ENCODE measurements around the gene ATXN1.
"Not testable (repeated sequence)": the region's sequence is repeated elsewhere in the genome, so short reads cannot be mapped to it uniquely, and the experiment has no call there.

Gene ATXN1

DNA sequence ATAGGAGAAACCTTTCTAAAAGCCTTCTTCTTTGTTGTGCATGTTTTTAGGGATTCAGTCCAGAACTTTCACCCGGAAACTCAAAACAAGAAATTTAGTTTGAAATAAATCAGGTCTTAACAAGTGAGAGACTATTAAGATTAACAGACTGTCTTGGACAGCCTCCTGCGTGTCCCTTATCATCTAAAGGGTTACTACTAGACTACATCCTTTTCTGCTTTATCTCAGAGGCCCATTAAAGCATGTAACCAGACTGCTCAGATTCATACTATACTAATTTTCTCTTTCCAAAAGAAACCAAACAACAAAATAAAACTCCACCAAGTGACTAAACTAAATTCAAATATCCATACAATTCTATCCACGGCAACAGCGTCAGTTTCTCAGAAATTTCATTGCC lies 349.1 kb downstream of the ATXN1 start (continued):
- TF ChIP-seq ZNF837 (tag by site-specific recombination; IDR thresholded peaks at IDR 0.05) = no peak

DNA sequence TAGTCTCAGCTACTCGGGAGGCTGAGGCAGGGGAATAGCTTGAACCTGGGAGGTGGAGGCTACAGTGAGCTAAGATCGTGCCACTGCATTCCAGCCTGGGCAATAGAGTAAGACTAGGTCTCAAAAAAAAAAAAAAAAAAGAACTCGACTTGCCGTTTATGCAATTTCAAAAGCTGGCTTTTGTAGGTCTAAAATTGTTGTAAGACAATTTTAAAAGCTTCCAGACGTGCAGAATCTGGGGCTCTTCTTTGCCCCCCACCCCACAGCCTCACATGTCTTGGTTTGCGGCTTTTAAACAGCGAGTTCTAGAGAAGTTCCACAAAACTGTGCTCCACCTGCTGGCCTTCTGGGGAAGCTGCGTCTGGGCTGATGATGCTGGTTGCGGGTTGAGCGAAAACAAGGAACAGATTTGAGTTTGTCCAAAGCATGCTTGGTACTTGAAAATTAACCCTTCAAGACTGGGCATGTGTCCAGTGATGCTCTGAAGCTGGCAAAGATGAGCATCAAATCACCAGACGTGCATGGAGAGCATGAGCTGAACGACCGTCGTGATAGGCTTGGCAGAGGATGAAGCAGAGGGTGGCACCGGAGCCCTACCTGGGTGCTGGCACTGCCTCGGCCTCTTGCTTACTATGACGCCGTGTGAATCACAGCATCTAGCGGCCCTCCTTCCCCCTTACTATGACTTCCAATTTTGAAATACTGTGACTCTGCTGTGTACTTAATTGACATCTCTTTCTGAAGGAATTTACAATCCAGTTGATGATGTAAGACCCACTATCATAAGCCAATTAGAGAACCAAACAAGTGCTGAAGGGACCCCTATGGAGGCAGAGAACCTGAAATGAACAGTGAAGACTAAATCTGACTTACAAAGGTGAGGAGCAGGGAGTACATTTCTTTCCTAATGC lies 351.5 kb downstream of the ATXN1 start:
- H3K4me3 ChIP-seq (ENCODE audit: low read depth, low read length) = no peak overlapping the region
- ChIA-PET CTCF (interaction anchor here (0.6 to 2.0 kb wide), 25 partner anchors 9 to 1534 kb away, joined by 3 to 10 read pairs (median 4); no protein-coding TSS in a partner anchor), POLR2A (no interaction called here)
- no peak overlapping the region for H3K27ac ChIP-seq (ENCODE audit: extremely low read depth, low read depth, low read length)
- H3K36me3 ChIP-seq (ENCODE audit: control insufficient read depth in 2 of 2, insufficient read depth in 1 of 2, low read length in 2 of 2) = no peaks in the 10 kb centered on the region; a peak in 1 of 3 replicates
- no peaks in the 10 kb centered on the region for H3K9me3 ChIP-seq (ENCODE audit: control insufficient read depth, insufficient read depth, low read depth, low read length)
- H3K4me1 ChIP-seq (ENCODE audit: control insufficient read depth, insufficient read depth, low read length) = no peaks in the 10 kb centered on the region
- TF ChIP-seq ZNF341 (tag by site-specific recombination; IDR thresholded peaks at IDR 0.05; ENCODE audit: low read depth) (peak; percentile 33; the same call in 1 of the 2 replicates), KLF16 (tag by site-specific recombination; IDR thresholded peaks at IDR 0.05) (no peak)

GRCh38 chr6:16408766-16409165 lies 352.5 kb downstream of the ATXN1 start:
- Histone ChIP-seq H3K27ac (ENCODE audit: extremely low read depth, low read depth, low read length) (no peak overlapping the region), H3K36me3 (ENCODE audit: control insufficient read depth in 2 of 2, insufficient read depth in 1 of 2, low read length in 2 of 2) (no peaks in the 10 kb centered on the region; a peak in 1 of 3 replicates), H3K9me3 (ENCODE audit: control insufficient read depth, insufficient read depth, low read depth, low read length) (no peaks in the 10 kb centered on the region), H3K4me3 (ENCODE audit: low read depth, low read length) (no peak overlapping the region), H3K4me1 (ENCODE audit: control insufficient read depth, insufficient read depth, low read length) (no peaks in the 10 kb centered on the region)
- ChIA-PET CTCF (interaction anchor here (0.6 to 1.9 kb wide), 8 partner anchors 10 to 703 kb away, joined by 3 to 10 read pairs (median 4); no protein-coding TSS in a partner anchor), POLR2A (no interaction called here)
- no peak for TF ChIP-seq ZNF202 (tag by site-specific recombination; IDR thresholded peaks at IDR 0.05; ENCODE audit: borderline replicate concordance)
- TF ChIP-seq ZNF677 (tag by site-specific recombination; IDR thresholded peaks at IDR 0.05) = no peak
- no peak for TF ChIP-seq HOXA7 (CRISPR knock-in tag; IDR thresholded peaks at IDR 0.05; ENCODE audit: borderline replicate concordance)
- TF ChIP-seq ZBTB1 (tag by site-specific recombination; IDR thresholded peaks at IDR 0.05) = no peak

DNA sequence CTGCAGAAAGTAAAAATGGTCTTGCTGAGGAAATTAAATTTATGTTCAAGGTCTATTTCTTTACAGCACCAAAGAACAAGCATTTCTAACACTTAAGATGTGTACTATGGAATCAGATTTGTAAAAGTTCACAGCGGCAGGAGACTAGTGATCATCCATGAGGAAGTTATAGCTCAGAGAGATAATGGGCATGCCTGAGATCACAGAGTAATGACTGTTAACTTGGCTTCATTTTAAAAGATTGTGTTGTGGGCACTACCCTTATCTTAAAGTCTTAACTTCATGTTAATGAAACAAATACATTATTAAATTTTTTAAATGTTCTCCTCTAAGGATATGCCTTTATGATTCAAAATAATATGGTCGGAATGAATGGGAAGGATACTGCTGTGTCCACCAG lies 354.3 kb downstream of the ATXN1 start:
- ChIA-PET POLR2A (no interaction called here), CTCF (interaction anchor here (0.9 to 1.2 kb wide), 4 partner anchors 11 to 89 kb away, joined by 3 to 6 read pairs (median 4); no protein-coding TSS in a partner anchor)
- no peak for TF ChIP-seq HIC1 (tag by site-specific recombination; IDR thresholded peaks at IDR 0.05)
- Histone ChIP-seq H3K9me3 (ENCODE audit: control insufficient read depth, insufficient read depth, low read depth, low read length) (no peaks in the 10 kb centered on the region), H3K36me3 (ENCODE audit: control insufficient read depth in 2 of 2, insufficient read depth in 1 of 2, low read length in 2 of 2) (no peaks in the 10 kb centered on the region; a peak in 1 of 3 replicates), H3K4me3 (ENCODE audit: low read depth, low read length) (no peak overlapping the region), H3K27ac (ENCODE audit: extremely low read depth, low read depth, low read length) (no peak overlapping the region), H3K4me1 (ENCODE audit: control insufficient read depth, insufficient read depth, low read length) (no peaks in the 10 kb centered on the region)

- H3K27ac ChIP-seq (ENCODE audit: extremely low read depth, low read depth, low read length); H3K36me3 ChIP-seq (ENCODE audit: control insufficient read depth in 2 of 2, insufficient read depth in 1 of 2, low read length in 2 of 2); H3K9me3 ChIP-seq (ENCODE audit: control insufficient read depth, insufficient read depth, low read depth, low read length); H3K4me3 ChIP-seq (ENCODE audit: low read depth, low read length); H3K4me1 ChIP-seq (ENCODE audit: control insufficient read depth, insufficient read depth, low read length); POLR2A ChIA-PET: not testable (repeated sequence)
- CTCF ChIA-PET = interaction anchor here (0.9 to 1.3 kb wide), 5 partner anchors 11 to 355 kb away, joined by 3 to 6 read pairs (median 3); partner anchors contain the start of gene ATXN1
Measured at GRCh38 chr6:16406538-16406937, 354.7 kb downstream of the ATXN1 start.

GRCh38 chr6:16405375-16405774 lies 355.9 kb downstream of the ATXN1 start:
- H3K36me3 ChIP-seq (ENCODE audit: control insufficient read depth in 2 of 2, insufficient read depth in 1 of 2, low read length in 2 of 2) = no peaks in the 10 kb centered on the region
- ChIA-PET CTCF (interaction anchor here (0.6 to 1.3 kb wide), 3 partner anchors 74 to 356 kb away, joined by 3 to 4 read pairs (median 3); partner anchors contain the start of gene ATXN1), POLR2A (no interaction called here)
- no peaks in the 10 kb centered on the region for H3K4me1 ChIP-seq (ENCODE audit: control insufficient read depth, insufficient read depth, low read length)
- no peak overlapping the region for H3K27ac ChIP-seq (ENCODE audit: extremely low read depth, low read depth, low read length)
- no peak overlapping the region for H3K4me3 ChIP-seq (ENCODE audit: low read depth, low read length)
- H3K9me3 ChIP-seq (ENCODE audit: control insufficient read depth, insufficient read depth, low read depth, low read length) = no peaks in the 10 kb centered on the region
- TF ChIP-seq, protein P1, sequence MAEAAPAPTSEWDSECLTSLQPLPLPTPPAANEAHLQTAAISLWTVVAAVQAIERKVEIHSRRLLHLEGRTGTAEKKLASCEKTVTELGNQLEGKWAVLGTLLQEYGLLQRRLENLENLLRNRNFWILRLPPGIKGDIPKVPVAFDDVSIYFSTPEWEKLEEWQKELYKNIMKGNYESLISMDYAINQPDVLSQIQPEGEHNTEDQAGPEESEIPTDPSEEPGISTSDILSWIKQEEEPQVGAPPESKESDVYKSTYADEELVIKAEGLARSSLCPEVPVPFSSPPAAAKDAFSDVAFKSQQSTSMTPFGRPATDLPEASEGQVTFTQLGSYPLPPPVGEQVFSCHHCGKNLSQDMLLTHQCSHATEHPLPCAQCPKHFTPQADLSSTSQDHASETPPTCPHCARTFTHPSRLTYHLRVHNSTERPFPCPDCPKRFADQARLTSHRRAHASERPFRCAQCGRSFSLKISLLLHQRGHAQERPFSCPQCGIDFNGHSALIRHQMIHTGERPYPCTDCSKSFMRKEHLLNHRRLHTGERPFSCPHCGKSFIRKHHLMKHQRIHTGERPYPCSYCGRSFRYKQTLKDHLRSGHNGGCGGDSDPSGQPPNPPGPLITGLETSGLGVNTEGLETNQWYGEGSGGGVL (tag by site-specific recombination; IDR thresholded peaks at IDR 0.05) = no peak
- TF ChIP-seq ZNF549 (tag by site-specific recombination; IDR thresholded peaks at IDR 0.05) (no peak), ZNF311 (tag by site-specific recombination; IDR thresholded peaks at IDR 0.05; ENCODE audit: borderline replicate concordance) (no peak), ZSCAN4 (tag by site-specific recombination; IDR thresholded peaks at IDR 0.05) (no peak), YY1 (tag by site-specific recombination; IDR thresholded peaks at IDR 0.05) (no peak), ZXDB (tag by site-specific recombination; IDR thresholded peaks at IDR 0.05) (no peak)
- TF ChIP-seq, protein P2, sequence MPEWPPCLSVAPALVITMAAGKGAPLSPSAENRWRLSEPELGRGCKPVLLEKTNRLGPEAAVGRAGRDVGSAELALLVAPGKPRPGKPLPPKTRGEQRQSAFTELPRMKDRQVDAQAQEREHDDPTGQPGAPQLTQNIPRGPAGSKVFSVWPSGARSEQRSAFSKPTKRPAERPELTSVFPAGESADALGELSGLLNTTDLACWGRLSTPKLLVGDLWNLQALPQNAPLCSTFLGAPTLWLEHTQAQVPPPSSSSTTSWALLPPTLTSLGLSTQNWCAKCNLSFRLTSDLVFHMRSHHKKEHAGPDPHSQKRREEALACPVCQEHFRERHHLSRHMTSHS (tag by site-specific recombination; IDR thresholded peaks at IDR 0.05) = no peak
